HepG2 (cell line): Measurements from ENCODE around the gene CDK2. TPM values are rescaled to one million over a fixed set of nuclear protein-coding genes. Genes with fewer than 3 reads are reported as not detected.
A peak's percentile ranks its signal among the peaks of the same experiment; 100 is the strongest.

Source experiments
- AHR ChIP-seq: IDR thresholded peaks from 2 replicates; pipeline ENCODE4 v1.6.1; 2018; ENCODE audit warnings: missing genetic modification reagents, missing compliant biosample characterization
- FLYWCH1 ChIP-seq: sonication (generic); formaldehyde crosslinking; IDR thresholded peaks from 2 replicates; pipeline ENCODE4 v1.8.1; 2023; ENCODE audit warnings: mild to moderate bottlenecking, missing genetic modification reagents
- FOXP1 ChIP-seq, 2 experiments: fragments of 450-650 bp in 1 of 2; IDR thresholded peaks; 2 replicates each; pipeline ENCODE4 v1.6.1; 2017 to 2018; ENCODE audit warnings: antibody characterized with exemption in 1 of 2
- NFE2 ChIP-seq: sonication (generic); formaldehyde crosslinking; IDR thresholded peaks from 2 replicates; pipeline ENCODE4 v1.4.0; 2020; ENCODE audit warnings: missing genetic modification reagents
- NFRKB ChIP-seq: fragments of 450-650 bp; IDR thresholded peaks from 2 replicates; pipeline ENCODE4 v1.6.1; 2017
- NR2F1 ChIP-seq, 2 experiments: fragments of 450-650 bp in 1 of 2; formaldehyde crosslinking in 1 of 2; IDR thresholded peaks; 2 replicates each; pipeline versions ENCODE4 v1.5.0 to v1.6.1; 2016 to 2020; ENCODE audit warnings: mild to moderate bottlenecking in 1 of 2, missing compliant biosample characterization in 1 of 2, missing genetic modification reagents in 1 of 2, moderate library complexity in 1 of 2
- TCF12 ChIP-seq, 2 experiments: fragments of 450-650 bp in 1 of 2; sonication (generic) in 1 of 2; formaldehyde crosslinking in 1 of 2; IDR thresholded peaks; 2 replicates each; pipeline versions ENCODE4 v1.6.1 to v1.8.0; 2017 to 2022; ENCODE audit warnings: antibody characterized with exemption in 1 of 2, mild to moderate bottlenecking in 1 of 2, missing genetic modification reagents in 1 of 2, moderate library complexity in 1 of 2
- ZKSCAN5 ChIP-seq: sonication (generic); formaldehyde crosslinking; IDR thresholded peaks from 2 replicates; pipeline ENCODE4 v1.5.1; 2020; ENCODE audit warnings: mild to moderate bottlenecking, missing genetic modification reagents
- ZNF232 ChIP-seq: sonication (generic); formaldehyde crosslinking; IDR thresholded peaks from 2 replicates; pipeline ENCODE4 v1.4.0; 2020; ENCODE audit warnings: missing genetic modification reagents, borderline replicate concordance
- ZNF30 ChIP-seq: sonication (generic); formaldehyde crosslinking; IDR thresholded peaks from 2 replicates; pipeline ENCODE4 v1.5.0; 2020; ENCODE audit warnings: mild to moderate bottlenecking, missing genetic modification reagents
- ZNF367 ChIP-seq: sonication (generic); formaldehyde crosslinking; IDR thresholded peaks from 2 replicates; pipeline ENCODE4 v1.4.0; 2020; ENCODE audit warnings: missing genetic modification reagents, borderline replicate concordance
- ZNF569 ChIP-seq: sonication (generic); formaldehyde crosslinking; IDR thresholded peaks from 2 replicates; pipeline ENCODE4 v1.5.0; 2020; ENCODE audit warnings: mild to moderate bottlenecking, missing genetic modification reagents, moderate library complexity, borderline replicate concordance
- polyA plus RNA-seq, 8 experiments: library from polyadenylated mRNA; depleted of rRNA in 3 of 8; stranded (reverse) in 7 of 8; unstranded in 1 of 8; fragments of >200 nt; fragmentation: Illumina TruSeq in 4 of 8; extraction: Trizol in 4 of 8; gene quantifications; 2 replicates each; pipeline versions ENCODE4 v1.2.1 to v1.2.3, GENCODE V29; 2011 to 2016; ENCODE audit warnings: low read depth in 4 of 8, missing spikeins in 1 of 8, mixed read lengths in 1 of 8; ENCODE audit not compliant: insufficient read depth in 1 of 8
- total RNA-seq, 5 experiments: library from RNA; depleted of rRNA; stranded (reverse); fragments of >200 nt; fragmentation: Illumina TruSeq; extraction: Trizol; gene quantifications; 2 replicates each; pipeline ENCODE4 v1.2.3, GENCODE V29; 2016; ENCODE audit warnings: low read depth in 1 of 5
- TF ChIP-seq, protein P1 (sequence below): sonication (generic); formaldehyde crosslinking; IDR thresholded peaks from 2 replicates; pipeline ENCODE4 v1.5.1; 2020; ENCODE audit warnings: missing genetic modification reagents, mild to moderate bottlenecking, borderline replicate concordance
- TF ChIP-seq, protein P2 (sequence below): sonication (generic); formaldehyde crosslinking; IDR thresholded peaks from 2 replicates; pipeline ENCODE4 v1.4.0; 2020; ENCODE audit warnings: mild to moderate bottlenecking, missing genetic modification reagents
- TF ChIP-seq, protein P3 (sequence below): sonication (generic); formaldehyde crosslinking; IDR thresholded peaks from 2 replicates; pipeline ENCODE4 v1.4.0; 2020; ENCODE audit warnings: mild to moderate bottlenecking, missing genetic modification reagents, borderline replicate concordance

CDK2 gene
- total and polyA plus RNA-seq, 2 of the 13 experiments (the other 11 are each of a cell fraction or from before 2014, with no cell fraction given): 47.5 to 52.6 TPM

DNA sequence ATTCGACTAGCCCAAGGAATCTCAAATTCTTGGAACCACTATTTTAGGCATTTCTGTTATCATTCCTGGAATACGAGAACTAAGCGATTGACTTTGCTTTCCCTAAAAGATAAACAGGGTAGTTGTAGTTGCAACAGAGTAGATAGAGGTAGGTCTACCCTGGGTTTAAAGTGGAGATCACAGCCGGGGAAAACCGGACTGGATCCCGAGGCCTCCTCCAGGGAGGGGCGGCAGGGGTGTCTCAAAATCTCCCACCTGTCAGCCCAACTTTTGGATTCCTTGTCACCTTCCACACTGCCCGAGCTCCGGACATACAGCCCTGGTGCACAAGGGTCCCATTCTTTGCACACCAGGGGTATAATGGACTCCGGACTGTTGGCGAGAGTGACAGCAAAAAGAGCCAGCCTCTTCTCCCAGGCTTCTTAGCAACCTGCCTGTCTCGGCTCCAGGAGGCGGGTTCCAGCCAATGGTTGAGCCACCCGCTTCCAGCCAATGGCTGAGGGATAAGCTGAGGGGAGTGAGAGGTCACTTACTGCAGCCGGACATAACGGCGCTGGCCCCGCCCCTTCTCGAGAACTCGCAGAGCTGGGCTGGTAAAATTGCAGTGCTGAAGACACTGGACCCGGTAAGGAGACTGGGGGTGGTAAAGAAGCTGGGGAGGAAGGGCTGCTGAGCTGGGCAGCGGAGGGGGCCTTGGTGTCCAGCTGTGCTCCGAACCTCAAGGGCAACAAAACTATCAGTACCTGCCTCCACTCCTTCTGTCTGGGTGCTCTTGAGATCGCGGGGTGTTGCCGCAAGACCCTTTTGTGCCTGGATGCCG, 30.3 kb downstream of the CDK2 start, which contains the start of gene SUOX (continued):
- TF ChIP-seq, protein P1, sequence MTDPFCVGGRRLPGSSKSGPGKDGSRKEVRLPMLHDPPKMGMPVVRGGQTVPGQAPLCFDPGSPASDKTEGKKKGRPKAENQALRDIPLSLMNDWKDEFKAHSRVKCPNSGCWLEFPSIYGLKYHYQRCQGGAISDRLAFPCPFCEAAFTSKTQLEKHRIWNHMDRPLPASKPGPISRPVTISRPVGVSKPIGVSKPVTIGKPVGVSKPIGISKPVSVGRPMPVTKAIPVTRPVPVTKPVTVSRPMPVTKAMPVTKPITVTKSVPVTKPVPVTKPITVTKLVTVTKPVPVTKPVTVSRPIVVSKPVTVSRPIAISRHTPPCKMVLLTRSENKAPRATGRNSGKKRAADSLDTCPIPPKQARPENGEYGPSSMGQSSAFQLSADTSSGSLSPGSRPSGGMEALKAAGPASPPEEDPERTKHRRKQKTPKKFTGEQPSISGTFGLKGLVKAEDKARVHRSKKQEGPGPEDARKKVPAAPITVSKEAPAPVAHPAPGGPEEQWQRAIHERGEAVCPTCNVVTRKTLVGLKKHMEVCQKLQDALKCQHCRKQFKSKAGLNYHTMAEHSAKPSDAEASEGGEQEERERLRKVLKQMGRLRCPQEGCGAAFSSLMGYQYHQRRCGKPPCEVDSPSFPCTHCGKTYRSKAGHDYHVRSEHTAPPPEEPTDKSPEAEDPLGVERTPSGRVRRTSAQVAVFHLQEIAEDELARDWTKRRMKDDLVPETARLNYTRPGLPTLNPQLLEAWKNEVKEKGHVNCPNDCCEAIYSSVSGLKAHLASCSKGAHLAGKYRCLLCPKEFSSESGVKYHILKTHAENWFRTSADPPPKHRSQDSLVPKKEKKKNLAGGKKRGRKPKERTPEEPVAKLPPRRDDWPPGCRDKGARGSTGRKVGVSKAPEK: no peak
- no peak for TF ChIP-seq ZKSCAN5 (CRISPR knock-in tag)
- 0 out of 2 replicates have a peak, but pooled peaks have one; percentile 6 for TF ChIP-seq NFE2 (CRISPR knock-in tag)
- no peak for TF ChIP-seq ZNF367 (CRISPR knock-in tag)
- 0 out of 4 replicates have a peak, but pooled peaks of 1 of the 2 experiments have one; percentile 26 for TF ChIP-seq NR2F1 (CRISPR knock-in tag; IDR thresholded peaks at IDR 0.05)
- no peak for TF ChIP-seq ZNF30 (CRISPR knock-in tag)
- TF ChIP-seq FLYWCH1 (CRISPR knock-in tag): no peak
- no peak for TF ChIP-seq ZNF569 (CRISPR knock-in tag)
- no peak for TF ChIP-seq TCF12 (IDR thresholded peaks at IDR 0.05)
- no peak for TF ChIP-seq TCF12 (CRISPR knock-in tag; IDR thresholded peaks at IDR 0.05)
- TF ChIP-seq FOXP1 (IDR thresholded peaks at IDR 0.05): no peak
- no peak for TF ChIP-seq FOXP1 (CRISPR knock-in tag; IDR thresholded peaks at IDR 0.05)
- TF ChIP-seq, protein P2, sequence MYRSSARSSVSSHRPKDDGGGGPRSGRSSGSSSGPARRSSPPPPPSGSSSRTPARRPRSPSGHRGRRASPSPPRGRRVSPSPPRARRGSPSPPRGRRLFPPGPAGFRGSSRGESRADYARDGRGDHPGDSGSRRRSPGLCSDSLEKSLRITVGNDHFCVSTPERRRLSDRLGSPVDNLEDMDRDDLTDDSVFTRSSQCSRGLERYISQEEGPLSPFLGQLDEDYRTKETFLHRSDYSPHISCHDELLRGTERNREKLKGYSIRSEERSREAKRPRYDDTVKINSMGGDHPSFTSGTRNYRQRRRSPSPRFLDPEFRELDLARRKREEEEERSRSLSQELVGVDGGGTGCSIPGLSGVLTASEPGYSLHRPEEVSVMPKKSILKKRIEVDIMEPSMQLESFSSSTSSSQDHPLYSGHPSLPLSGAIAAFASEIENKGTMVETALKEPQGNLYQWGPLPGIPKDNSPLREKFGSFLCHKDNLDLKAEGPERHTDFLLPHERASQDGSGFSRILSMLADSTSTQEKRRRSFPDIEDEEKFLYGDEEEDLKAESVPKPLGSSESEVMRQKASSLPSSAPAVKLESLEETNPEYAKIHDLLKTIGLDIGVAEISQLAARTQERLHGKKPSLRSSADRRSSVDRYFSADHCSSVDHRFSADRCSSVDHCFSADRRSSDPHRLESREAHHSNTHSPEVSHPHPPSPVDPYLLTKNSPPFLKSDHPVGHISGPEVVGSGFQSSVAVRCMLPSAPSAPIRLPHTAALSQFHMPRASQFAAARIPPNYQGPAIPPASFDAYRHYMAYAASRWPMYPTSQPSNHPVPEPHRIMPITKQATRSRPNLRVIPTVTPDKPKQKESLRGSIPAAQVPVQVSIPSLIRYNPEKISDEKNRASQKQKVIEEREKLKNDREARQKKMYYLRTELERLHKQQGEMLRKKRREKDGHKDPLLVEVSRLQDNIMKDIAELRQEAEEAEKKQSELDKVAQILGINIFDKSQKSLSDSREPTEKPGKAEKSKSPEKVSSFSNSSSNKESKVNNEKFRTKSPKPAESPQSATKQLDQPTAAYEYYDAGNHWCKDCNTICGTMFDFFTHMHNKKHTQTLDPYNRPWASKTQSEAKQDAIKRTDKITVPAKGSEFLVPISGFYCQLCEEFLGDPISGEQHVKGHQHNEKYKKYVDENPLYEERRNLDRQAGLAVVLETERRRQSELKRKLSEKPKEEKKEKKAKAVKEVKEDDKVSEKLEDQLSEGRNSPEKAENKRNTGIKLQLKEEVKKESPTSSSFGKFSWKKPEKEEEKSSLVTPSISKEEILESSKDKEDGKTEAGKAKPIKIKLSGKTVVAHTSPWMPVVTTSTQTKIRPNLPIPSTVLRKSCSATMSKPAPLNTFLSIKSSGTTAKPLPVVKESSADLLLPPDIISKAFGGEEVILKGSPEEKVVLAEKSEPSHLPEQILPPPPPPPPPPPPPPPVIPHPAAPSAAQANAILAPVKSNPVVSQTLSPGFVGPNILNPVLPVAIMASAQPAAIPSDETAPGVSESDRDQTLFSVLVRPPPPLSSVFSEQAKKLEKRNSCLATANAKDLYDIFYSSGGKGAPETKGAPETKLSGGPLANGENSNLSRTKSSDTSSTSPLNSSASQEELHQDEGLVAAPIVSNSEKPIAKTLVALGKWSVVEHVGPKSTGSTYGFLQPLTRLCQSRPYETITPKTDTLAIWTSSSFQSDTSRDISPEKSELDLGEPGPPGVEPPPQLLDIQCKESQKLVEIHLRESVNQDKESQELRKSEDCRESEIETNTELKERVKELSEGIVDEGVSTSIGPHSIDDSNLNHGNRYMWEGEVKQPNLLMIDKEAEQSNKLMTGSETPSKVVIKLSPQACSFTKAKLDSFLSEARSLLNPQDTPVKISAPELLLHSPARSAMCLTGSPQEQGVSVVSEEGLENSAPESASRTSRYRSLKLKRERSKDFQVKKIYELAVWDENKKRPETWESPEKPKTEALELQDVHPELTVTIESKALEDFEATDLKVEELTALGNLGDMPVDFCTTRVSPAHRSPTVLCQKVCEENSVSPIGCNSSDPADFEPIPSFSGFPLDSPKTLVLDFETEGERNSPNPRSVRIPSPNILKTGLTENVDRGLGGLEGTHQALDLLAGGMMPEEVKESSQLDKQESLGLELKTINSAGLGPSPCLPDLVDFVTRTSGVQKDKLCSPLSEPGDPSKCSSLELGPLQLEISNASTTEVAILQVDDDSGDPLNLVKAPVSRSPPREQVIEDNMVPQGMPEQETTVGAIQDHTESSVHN (CRISPR knock-in tag): no peak
- TF ChIP-seq ZNF232 (CRISPR knock-in tag): peak; percentile 56
- TF ChIP-seq, protein P3, sequence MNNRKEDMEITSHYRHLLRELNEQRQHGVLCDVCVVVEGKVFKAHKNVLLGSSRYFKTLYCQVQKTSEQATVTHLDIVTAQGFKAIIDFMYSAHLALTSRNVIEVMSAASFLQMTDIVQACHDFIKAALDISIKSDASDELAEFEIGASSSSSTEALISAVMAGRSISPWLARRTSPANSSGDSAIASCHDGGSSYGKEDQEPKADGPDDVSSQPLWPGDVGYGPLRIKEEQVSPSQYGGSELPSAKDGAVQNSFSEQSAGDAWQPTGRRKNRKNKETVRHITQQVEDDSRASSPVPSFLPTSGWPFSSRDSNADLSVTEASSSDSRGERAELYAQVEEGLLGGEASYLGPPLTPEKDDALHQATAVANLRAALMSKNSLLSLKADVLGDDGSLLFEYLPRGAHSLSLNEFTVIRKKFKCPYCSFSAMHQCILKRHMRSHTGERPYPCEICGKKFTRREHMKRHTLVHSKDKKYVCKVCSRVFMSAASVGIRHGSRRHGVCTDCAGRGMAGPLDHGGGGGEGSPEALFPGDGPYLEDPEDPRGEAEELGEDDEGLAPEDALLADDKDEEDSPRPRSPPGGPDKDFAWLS (CRISPR knock-in tag): no peak
- TF ChIP-seq AHR (CRISPR knock-in tag): 0 out of 2 replicates have a peak, but pooled peaks have one; percentile 39
- no peak for TF ChIP-seq NFRKB
